A549 (cell line): ENCODE data around the gene USP25.

Source experiments
- BHLHE40 ChIP-seq: IDR thresholded peaks from 2 replicates; pipeline ENCODE4 v1.6.1; 2012; ENCODE audit warnings: low read depth, low read length, inconsistent platforms
- CBX2 ChIP-seq: fragments of 200-600 bp; sonication (generic); IDR thresholded peaks from 2 replicates; pipeline ENCODE4 v1.6.1; 2016; ENCODE audit warnings: low read depth, mild to moderate bottlenecking, borderline replicate concordance
- CBX8 ChIP-seq: fragments of 200-600 bp; sonication (generic); IDR thresholded peaks from 2 replicates; pipeline ENCODE4 v1.6.1; 2016
- CHD4 ChIP-seq: fragments of 200-600 bp; sonication (generic); IDR thresholded peaks from 2 replicates; pipeline ENCODE4 v1.6.1; 2016; ENCODE audit warnings: antibody characterized with exemption, mild to moderate bottlenecking, borderline replicate concordance
- SMC3 ChIP-seq: fragments of >200 bp; sonication (Bioruptor Twin); formaldehyde crosslinking; IDR thresholded peaks from 3 replicates; pipeline ENCODE4 v1.6.1; 2018; ENCODE audit warnings: inconsistent platforms
- TF ChIP-seq, protein P1 (sequence below): fragments of >200 bp; sonication (Bioruptor Twin); formaldehyde crosslinking; IDR thresholded peaks from 3 replicates; pipeline ENCODE4 v1.5.1; 2016
- TF ChIP-seq, protein P2 (sequence below): fragments of 150-350 bp; IDR thresholded peaks from 2 replicates; pipeline ENCODE4 v1.6.1; 2014; ENCODE audit warnings: low read depth, mild to moderate bottlenecking, low read length
- TF ChIP-seq, protein P3 (sequence below): fragments of 250-450 bp; sonication (Bioruptor Pico); IDR thresholded peaks from 2 replicates; pipeline ENCODE4 v1.5.0; 2021; ENCODE audit warnings: mild to moderate bottlenecking, moderate library complexity, borderline replicate concordance

DNA sequence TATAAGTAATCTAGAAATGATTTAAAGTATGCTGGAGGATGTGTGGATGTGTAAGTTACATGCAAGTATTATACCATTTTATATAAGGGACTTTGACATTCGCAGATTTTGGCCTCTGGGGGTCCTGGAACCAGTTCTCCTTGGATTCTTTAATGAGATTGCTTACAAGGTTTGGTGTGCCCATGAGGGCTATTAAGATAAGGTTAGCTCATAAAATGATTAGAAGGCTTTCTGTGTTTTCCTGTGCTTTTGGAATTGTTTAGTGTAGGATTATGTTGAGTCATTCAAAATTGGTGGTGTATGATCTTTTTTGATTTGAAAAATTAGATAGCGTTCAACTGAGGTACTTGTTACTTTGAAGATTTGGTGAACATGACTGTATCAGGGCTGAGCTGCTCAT lies 5.6 kb downstream of the USP25 start:
- no peak for TF ChIP-seq CHD4
- no peak for TF ChIP-seq CBX8
- TF ChIP-seq, protein P1, sequence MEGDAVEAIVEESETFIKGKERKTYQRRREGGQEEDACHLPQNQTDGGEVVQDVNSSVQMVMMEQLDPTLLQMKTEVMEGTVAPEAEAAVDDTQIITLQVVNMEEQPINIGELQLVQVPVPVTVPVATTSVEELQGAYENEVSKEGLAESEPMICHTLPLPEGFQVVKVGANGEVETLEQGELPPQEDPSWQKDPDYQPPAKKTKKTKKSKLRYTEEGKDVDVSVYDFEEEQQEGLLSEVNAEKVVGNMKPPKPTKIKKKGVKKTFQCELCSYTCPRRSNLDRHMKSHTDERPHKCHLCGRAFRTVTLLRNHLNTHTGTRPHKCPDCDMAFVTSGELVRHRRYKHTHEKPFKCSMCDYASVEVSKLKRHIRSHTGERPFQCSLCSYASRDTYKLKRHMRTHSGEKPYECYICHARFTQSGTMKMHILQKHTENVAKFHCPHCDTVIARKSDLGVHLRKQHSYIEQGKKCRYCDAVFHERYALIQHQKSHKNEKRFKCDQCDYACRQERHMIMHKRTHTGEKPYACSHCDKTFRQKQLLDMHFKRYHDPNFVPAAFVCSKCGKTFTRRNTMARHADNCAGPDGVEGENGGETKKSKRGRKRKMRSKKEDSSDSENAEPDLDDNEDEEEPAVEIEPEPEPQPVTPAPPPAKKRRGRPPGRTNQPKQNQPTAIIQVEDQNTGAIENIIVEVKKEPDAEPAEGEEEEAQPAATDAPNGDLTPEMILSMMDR, result no peak
- no peak for TF ChIP-seq CBX2
- TF ChIP-seq SMC3, result no peak
- TF ChIP-seq, protein P2, sequence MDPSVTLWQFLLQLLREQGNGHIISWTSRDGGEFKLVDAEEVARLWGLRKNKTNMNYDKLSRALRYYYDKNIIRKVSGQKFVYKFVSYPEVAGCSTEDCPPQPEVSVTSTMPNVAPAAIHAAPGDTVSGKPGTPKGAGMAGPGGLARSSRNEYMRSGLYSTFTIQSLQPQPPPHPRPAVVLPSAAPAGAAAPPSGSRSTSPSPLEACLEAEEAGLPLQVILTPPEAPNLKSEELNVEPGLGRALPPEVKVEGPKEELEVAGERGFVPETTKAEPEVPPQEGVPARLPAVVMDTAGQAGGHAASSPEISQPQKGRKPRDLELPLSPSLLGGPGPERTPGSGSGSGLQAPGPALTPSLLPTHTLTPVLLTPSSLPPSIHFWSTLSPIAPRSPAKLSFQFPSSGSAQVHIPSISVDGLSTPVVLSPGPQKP, result no peak
- TF ChIP-seq, protein P3, sequence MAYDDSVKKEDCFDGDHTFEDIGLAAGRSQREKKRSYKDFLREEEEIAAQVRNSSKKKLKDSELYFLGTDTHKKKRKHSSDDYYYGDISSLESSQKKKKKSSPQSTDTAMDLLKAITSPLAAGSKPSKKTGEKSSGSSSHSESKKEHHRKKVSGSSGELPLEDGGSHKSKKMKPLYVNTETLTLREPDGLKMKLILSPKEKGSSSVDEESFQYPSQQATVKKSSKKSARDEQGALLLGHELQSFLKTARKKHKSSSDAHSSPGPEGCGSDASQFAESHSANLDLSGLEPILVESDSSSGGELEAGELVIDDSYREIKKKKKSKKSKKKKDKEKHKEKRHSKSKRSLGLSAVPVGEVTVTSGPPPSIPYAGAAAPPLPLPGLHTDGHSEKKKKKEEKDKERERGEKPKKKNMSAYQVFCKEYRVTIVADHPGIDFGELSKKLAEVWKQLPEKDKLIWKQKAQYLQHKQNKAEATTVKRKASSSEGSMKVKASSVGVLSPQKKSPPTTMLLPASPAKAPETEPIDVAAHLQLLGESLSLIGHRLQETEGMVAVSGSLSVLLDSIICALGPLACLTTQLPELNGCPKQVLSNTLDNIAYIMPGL (CRISPR knock-in tag), result no peak
- no peak for TF ChIP-seq BHLHE40
